Measurements from ENCODE around the gene CORO1C.
"Not testable (repeated sequence)": the region's sequence is repeated elsewhere in the genome, so short reads cannot be mapped to it uniquely, and the experiment has no call there.

Gene CORO1C

DNA sequence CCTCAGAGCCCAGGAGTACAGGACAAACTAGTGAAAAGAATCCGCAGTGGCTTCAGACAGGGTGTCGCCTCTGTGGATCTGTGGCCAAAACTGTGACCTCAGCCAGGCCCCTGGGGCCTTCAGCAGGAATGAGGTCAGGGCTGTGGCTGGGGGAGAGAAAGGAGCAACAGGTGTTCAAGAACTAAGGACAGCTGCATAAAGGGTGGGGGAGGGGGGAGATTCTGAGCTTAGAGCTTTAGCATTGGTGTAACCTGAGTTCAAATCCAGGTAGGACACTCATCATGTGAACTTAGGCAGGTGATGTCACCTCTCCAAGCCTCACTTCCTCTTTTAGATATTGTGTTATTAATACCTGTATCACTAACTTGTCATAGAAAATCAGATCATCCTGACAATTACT is 40.9 kb upstream of the CORO1C start:
- Histone ChIP-seq H3K4me3 (ENCODE audit: control insufficient read depth in 1 of 7, extremely low read depth in 1 of 7, insufficient read depth in 4 of 7, low read depth in 2 of 7, low read length in 6 of 7) (no peak overlapping the region), H3K27me3 (replicated peaks in 2 of 5; ENCODE audit: control insufficient read depth in 4 of 5, insufficient read depth in 5 of 5, low read length in 4 of 5) (no peaks in the 10 kb centered on the region), H3K4me1 (ENCODE audit: control extremely low read depth in 1 of 4, control insufficient read depth in 4 of 4, insufficient read depth in 4 of 4, low read length in 3 of 4) (peaks cover 0 to 32% (median 23%) of the 10 kb centered on the region in 4 experiments), H3K9me3 (ENCODE audit: control extremely low read depth in 1 of 5, control insufficient read depth in 4 of 5, insufficient read depth in 2 of 5, low read depth in 1 of 5, low read length in 4 of 5) (no peaks in the 10 kb centered on the region), H3K36me3 (ENCODE audit: control insufficient read depth in 4 of 4, insufficient read depth in 4 of 4, low read length in 3 of 4) (no peaks in the 10 kb centered on the region), H3K27ac (ENCODE audit: insufficient read depth in 1 of 2, low read depth in 1 of 2, low read length in 2 of 2, poor library complexity in 1 of 2, severe bottlenecking in 2 of 2) (no peak overlapping the region)
- POLR2A ChIA-PET, result no interaction called here
- CTCF ChIA-PET, result interaction anchor here (0.9 to 2.3 kb wide), 4 partner anchors 28 to 108 kb away, joined by 4 to 7 read pairs (median 5); no protein-coding TSS in a partner anchor
- 94% methylated on average over 2 of the region's 2 CpGs for WGBS (ENCODE audit: insufficient coverage)
- DNase-seq, result peak in 2 of 3 donors; percentile 54 to 55

DNA sequence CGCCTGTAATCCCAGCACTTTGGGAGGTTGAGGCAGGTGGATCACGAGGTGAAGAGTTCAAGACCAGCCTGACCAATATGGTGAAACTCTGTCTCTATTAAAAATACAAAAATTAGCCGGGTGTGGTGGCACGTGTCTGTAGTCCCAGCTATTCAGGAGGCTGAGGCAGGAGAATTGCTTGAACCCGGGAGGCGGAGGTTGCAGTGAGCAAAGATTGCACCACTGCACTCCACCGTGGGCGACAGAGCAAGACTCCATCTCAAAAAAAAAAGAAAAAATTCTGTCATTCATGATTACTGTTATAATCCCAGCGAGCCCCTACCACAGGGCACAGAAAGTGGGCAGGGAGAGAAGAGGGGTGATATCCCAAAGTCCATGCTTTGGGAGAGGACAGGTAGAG is 40.5 kb upstream of the CORO1C start:
- H3K27ac ChIP-seq (ENCODE audit: insufficient read depth in 1 of 2, low read depth in 1 of 2, low read length in 2 of 2, poor library complexity in 1 of 2, severe bottlenecking in 2 of 2); H3K9me3 ChIP-seq (ENCODE audit: control extremely low read depth in 1 of 5, control insufficient read depth in 4 of 5, insufficient read depth in 2 of 5, low read depth in 1 of 5, low read length in 4 of 5); H3K27me3 ChIP-seq (replicated peaks in 2 of 5; ENCODE audit: control insufficient read depth in 4 of 5, insufficient read depth in 5 of 5, low read length in 4 of 5); H3K4me3 ChIP-seq (ENCODE audit: control insufficient read depth in 1 of 7, extremely low read depth in 1 of 7, insufficient read depth in 4 of 7, low read depth in 2 of 7, low read length in 6 of 7); DNase-seq; POLR2A ChIA-PET; H3K36me3 ChIP-seq (ENCODE audit: control insufficient read depth in 4 of 4, insufficient read depth in 4 of 4, low read length in 3 of 4): not testable (repeated sequence)
- 91% methylated on average over 6 of the region's 9 CpGs for WGBS (ENCODE audit: insufficient coverage)
- CTCF ChIA-PET, result interaction anchor here (0.7 to 2.3 kb wide), 6 partner anchors 11 to 107 kb away, joined by 3 to 7 read pairs (median 4); no protein-coding TSS in a partner anchor
- H3K4me1 ChIP-seq (ENCODE audit: control extremely low read depth in 1 of 4, control insufficient read depth in 4 of 4, insufficient read depth in 4 of 4, low read length in 3 of 4), result peaks cover 0 to 32% (median 23%) of the 10 kb centered on the region in 4 experiments

DNA sequence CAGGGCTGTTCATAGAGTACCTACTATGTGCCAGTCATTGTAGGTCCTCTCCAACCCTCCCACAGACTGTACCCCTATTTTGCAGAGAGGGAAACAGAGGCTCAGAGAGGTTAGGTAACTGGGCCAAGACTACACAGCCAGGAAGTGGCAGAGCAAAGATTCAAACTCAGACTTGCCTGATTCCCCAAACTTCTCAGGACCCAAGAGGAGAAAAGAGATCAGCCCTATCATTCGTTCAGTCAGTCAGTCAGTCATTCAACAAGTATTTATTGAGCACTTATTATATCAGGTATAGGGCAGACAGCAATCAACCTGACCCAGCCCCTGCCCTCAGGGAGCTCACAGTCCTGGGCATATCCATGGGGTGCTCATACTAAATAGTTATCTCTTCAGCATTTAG is 39.6 kb upstream of the CORO1C start:
- no peaks in the 10 kb centered on the region for H3K9me3 ChIP-seq (ENCODE audit: control extremely low read depth in 1 of 5, control insufficient read depth in 4 of 5, insufficient read depth in 2 of 5, low read depth in 1 of 5, low read length in 4 of 5)
- ChIA-PET POLR2A (no interaction called here), CTCF (interaction anchor here (0.7 to 2.3 kb wide), 4 partner anchors 12 to 106 kb away, joined by 3 to 7 read pairs (median 5); no protein-coding TSS in a partner anchor)

DNA sequence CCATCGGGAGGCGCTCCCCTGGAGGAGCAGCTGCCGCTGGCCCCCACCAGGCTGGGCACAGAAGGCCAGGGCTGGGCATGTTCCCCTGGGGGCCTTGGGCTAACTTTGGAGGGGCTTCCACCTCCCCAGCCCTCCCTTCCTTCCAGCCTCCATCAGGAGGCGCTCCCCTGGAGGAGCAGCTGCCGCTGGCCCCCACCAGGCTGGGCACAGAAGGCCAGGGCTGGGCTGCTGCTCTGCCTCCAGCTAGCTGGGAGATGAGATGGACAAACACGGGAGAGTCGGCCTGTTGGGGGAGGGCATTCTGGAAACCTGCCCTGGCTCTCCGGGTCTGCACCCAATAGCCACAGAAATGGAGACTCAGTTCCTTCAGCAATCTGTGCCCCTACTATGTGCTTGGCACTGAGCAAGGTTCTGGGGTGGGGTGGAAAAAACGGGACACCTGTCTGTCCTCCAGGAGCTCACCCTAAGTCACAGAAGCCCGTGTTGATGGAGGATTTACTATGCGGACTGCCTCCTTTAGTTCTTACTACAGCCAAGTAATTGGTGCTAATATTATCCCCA is 39.0 kb upstream of the CORO1C start:
- CTCF ChIA-PET, result interaction anchor here (0.9 to 2.5 kb wide), 8 partner anchors 12 to 107 kb away, joined by 3 to 9 read pairs (median 4); no protein-coding TSS in a partner anchor
- peaks cover 0 to 32% (median 23%) of the 10 kb centered on the region in 4 experiments for H3K4me1 ChIP-seq (ENCODE audit: control extremely low read depth in 1 of 4, control insufficient read depth in 4 of 4, insufficient read depth in 4 of 4, low read length in 3 of 4)
- H3K36me3 ChIP-seq (ENCODE audit: control insufficient read depth in 4 of 4, insufficient read depth in 4 of 4, low read length in 3 of 4), result no peaks in the 10 kb centered on the region
- POLR2A ChIA-PET, result no interaction called here
- no peak overlapping the region for H3K4me3 ChIP-seq (ENCODE audit: control insufficient read depth in 1 of 7, extremely low read depth in 1 of 7, insufficient read depth in 4 of 7, low read depth in 2 of 7, low read length in 6 of 7)
- H3K9me3 ChIP-seq (ENCODE audit: control extremely low read depth in 1 of 5, control insufficient read depth in 4 of 5, insufficient read depth in 2 of 5, low read depth in 1 of 5, low read length in 4 of 5), result no peaks in the 10 kb centered on the region
- 91% methylated on average over 7 of the region's 11 CpGs for WGBS (ENCODE audit: insufficient coverage)
- H3K27me3 ChIP-seq (replicated peaks in 2 of 5; ENCODE audit: control insufficient read depth in 4 of 5, insufficient read depth in 5 of 5, low read length in 4 of 5), result no peaks in the 10 kb centered on the region
- DNase-seq, result no peak
- H3K27ac ChIP-seq (ENCODE audit: insufficient read depth in 1 of 2, low read depth in 1 of 2, low read length in 2 of 2, poor library complexity in 1 of 2, severe bottlenecking in 2 of 2), result no peak overlapping the region

More for the DNA sequence above, 39.6 kb upstream of the CORO1C start:
- H3K27me3 ChIP-seq (replicated peaks in 2 of 5; ENCODE audit: control insufficient read depth in 4 of 5, insufficient read depth in 5 of 5, low read length in 4 of 5), result no peaks in the 10 kb centered on the region
- peaks cover 0 to 32% (median 23%) of the 10 kb centered on the region in 4 experiments for H3K4me1 ChIP-seq (ENCODE audit: control extremely low read depth in 1 of 4, control insufficient read depth in 4 of 4, insufficient read depth in 4 of 4, low read length in 3 of 4)
- H3K27ac ChIP-seq (ENCODE audit: insufficient read depth in 1 of 2, low read depth in 1 of 2, low read length in 2 of 2, poor library complexity in 1 of 2, severe bottlenecking in 2 of 2), result no peak overlapping the region
- no peaks in the 10 kb centered on the region for H3K36me3 ChIP-seq (ENCODE audit: control insufficient read depth in 4 of 4, insufficient read depth in 4 of 4, low read length in 3 of 4)
- H3K4me3 ChIP-seq (ENCODE audit: control insufficient read depth in 1 of 7, extremely low read depth in 1 of 7, insufficient read depth in 4 of 7, low read depth in 2 of 7, low read length in 6 of 7), result no peak overlapping the region
- no peak for DNase-seq
- no CpG with 5 or more reads among the region's 1 CpG for WGBS (ENCODE audit: insufficient coverage)

DNA sequence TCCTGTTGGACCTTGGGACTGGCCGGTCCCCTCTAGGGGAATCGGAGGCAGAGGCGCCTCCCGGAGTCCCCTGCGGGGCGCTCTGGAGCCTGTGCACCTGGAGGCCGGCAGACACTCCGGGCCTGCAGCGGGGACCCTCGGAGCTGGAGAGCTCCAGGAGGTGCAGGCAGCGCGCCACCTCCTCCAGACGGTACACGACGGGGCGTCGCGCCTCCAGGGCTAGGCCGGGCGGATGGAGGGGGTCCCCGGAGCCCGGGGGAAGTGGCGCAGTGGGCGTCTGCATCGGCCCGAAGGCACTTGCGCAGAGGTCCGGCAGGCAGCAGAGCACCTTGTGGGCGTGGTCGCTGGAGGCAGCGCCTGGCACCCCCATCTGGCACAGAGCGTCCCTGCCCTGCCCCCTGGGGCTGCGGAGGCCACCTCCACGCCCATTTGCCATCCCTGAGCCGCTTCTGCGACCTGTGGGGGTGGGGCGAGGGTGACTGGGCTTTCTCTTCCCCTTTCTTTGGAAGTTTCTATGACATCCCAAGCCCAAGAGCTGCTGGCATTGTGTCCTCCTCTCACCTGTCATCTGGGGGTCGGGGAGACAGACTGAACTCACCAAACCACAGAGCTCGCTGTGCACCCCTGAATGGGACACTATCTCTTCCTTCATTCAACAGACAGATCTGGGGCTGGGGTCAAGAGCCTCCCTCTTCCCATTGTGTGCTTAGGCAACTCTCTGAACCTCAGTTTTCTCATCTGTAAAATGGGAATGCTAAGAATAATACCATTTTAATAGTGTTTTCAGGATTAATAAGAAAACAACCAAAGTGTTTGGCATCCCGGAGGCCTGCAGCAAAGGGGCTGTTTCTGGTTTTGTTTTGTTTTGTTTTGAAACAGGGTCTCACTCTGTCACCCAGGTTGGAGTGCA is 37.5 kb upstream of the CORO1C start:
- Histone ChIP-seq H3K4me1 (ENCODE audit: control extremely low read depth in 1 of 4, control insufficient read depth in 4 of 4, insufficient read depth in 4 of 4, low read length in 3 of 4) (peaks cover 0 to 24% (median 19%) of the 10 kb centered on the region in 4 experiments), H3K27me3 (replicated peaks in 2 of 5; ENCODE audit: control insufficient read depth in 4 of 5, insufficient read depth in 5 of 5, low read length in 4 of 5) (no peaks in the 10 kb centered on the region), H3K27ac (ENCODE audit: insufficient read depth in 1 of 2, low read depth in 1 of 2, low read length in 2 of 2, poor library complexity in 1 of 2, severe bottlenecking in 2 of 2) (no peak overlapping the region), H3K4me3 (ENCODE audit: control insufficient read depth in 1 of 7, extremely low read depth in 1 of 7, insufficient read depth in 4 of 7, low read depth in 2 of 7, low read length in 6 of 7) (peak overlapping the region; percentile 10 to 78 (median 44)), H3K36me3 (ENCODE audit: control insufficient read depth in 4 of 4, insufficient read depth in 4 of 4, low read length in 3 of 4) (no peaks in the 10 kb centered on the region), H3K9me3 (ENCODE audit: control extremely low read depth in 1 of 5, control insufficient read depth in 4 of 5, insufficient read depth in 2 of 5, low read depth in 1 of 5, low read length in 4 of 5) (no peaks in the 10 kb centered on the region)
- peak; percentile 80 to 88 (median 83) for DNase-seq
- CTCF ChIA-PET, result interaction anchor here (0.6 to 2.5 kb wide), 19 partner anchors 11 to 256 kb away, joined by 3 to 10 read pairs (median 3); no protein-coding TSS in a partner anchor
- POLR2A ChIA-PET, result no interaction called here
- 4% methylated on average over 34 of the region's 40 CpGs for WGBS (ENCODE audit: insufficient coverage)

DNA sequence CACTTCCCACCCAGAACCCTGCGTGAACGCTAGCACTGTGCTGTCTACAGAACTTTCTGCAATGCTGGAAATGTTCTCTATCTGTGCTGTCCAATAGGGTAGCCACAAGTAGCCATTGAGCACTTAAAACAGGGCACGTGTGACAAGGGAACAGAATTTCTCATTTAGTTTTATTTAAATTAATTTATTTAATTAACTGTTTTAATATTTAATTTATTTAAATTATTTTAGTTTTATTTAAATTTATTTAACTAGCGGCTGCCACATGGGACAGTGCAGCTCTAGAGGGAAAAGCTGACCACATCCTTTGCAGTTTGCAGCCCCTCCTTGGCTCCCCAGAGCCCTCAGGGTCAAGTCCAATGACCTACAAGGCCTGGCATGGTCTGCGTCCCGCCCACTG is 35.0 kb upstream of the CORO1C start:
- ChIA-PET CTCF (interaction anchor here (1.6 kb wide), 1 partner anchor 100 kb away, joined by 3 read pairs; no protein-coding TSS in a partner anchor), POLR2A (no interaction called here)
- Histone ChIP-seq H3K36me3 (ENCODE audit: control insufficient read depth in 4 of 4, insufficient read depth in 4 of 4, low read length in 3 of 4) (no peaks in the 10 kb centered on the region), H3K4me1 (ENCODE audit: control extremely low read depth in 1 of 4, control insufficient read depth in 4 of 4, insufficient read depth in 4 of 4, low read length in 3 of 4) (peaks cover 0 to 13% (median 10%) of the 10 kb centered on the region in 4 experiments), H3K4me3 (ENCODE audit: control insufficient read depth in 1 of 7, extremely low read depth in 1 of 7, insufficient read depth in 4 of 7, low read depth in 2 of 7, low read length in 6 of 7) (no peak overlapping the region), H3K27me3 (replicated peaks in 2 of 5; ENCODE audit: control insufficient read depth in 4 of 5, insufficient read depth in 5 of 5, low read length in 4 of 5) (no peaks in the 10 kb centered on the region), H3K9me3 (ENCODE audit: control extremely low read depth in 1 of 5, control insufficient read depth in 4 of 5, insufficient read depth in 2 of 5, low read depth in 1 of 5, low read length in 4 of 5) (no peaks in the 10 kb centered on the region), H3K27ac (ENCODE audit: insufficient read depth in 1 of 2, low read depth in 1 of 2, low read length in 2 of 2, poor library complexity in 1 of 2, severe bottlenecking in 2 of 2) (no peak overlapping the region)
- no peak for DNase-seq
- WGBS (ENCODE audit: insufficient coverage), result 96% methylated on average over 3 of the region's 6 CpGs
